ENCODE measurements around the gene MEI1. TPM values are rescaled to one million over a fixed set of nuclear protein-coding genes. Genes with fewer than 3 reads are reported as not detected.
A peak's percentile ranks its signal among the peaks of the same experiment; 100 is the strongest.
"Not testable (repeated sequence)": the region's sequence is repeated elsewhere in the genome, so short reads cannot be mapped to it uniquely, and the experiment has no call there.

Gene MEI1
- total RNA-seq, 1 experiment from 2014 or later = 2.6 TPM

DNA sequence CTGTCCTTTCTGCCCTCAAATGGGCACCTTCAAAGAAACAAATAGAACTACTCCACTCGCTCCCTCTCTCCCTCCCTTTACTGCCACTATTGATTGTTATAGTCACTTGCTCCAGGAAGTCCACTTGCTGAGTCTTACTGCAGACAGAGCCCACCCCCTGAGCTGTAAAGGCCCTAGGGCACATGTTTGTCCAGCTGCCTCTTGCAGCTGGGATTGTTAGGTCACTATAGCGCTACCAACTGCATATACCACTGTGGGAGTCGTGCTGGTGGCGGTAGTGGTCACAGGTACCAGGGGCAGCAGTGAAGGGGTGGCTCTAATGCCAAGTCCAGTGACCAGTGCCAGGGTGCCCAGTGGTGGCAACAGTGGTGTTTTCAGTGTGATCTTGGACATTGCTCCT is 129.2 kb downstream of the MEI1 start:
- in situ Hi-C loops (cut with HindIII; ENCODE audit: low pct_unique_long_range_greater_than_20kb, low sequenced_read_pairs) = no loop called here
- no peak for DNase-seq (ENCODE audit: low read depth)

DNA sequence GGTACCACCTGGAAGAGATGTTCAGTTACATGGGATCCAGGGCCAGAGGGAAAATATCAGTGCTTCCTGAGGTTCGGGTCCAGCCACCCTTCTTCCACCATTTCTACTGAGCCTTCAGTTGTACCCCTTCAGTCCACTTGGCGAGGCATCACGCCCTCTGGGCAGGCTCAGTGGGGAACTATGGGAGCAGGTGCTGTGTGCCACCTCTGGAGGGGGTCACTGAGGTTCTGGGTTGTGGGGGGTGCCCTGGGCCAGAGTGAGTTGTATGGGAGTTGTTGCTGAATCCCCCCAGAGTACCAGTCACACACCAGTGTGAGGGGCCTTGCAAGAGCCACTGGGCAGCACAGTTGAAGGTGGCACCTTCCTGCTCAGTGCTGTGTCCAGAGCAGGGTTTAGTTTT is 130.9 kb downstream of the MEI1 start:
- DNase-seq (ENCODE audit: low read depth) = no peak
- in situ Hi-C loops (cut with HindIII; ENCODE audit: low pct_unique_long_range_greater_than_20kb, low sequenced_read_pairs) = no loop called here

DNA sequence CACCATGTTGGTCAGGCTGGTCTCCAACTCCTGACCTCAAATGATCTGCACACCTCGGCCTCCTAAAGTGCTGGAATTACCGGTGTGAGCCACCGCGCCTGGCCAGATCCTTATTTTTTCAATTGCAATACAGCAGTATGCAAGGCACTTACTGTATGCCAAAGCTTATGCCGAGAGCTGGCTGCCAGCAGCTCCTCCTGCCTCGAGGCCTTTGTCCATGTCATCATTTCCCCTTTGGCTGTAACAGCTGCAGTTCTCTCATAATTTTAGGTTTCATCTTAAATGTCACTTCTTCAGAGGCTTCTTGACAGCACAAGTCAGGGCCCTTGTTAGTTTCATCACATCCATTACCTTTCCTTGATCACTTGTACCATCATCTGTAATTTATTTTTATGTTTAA is 132.1 kb downstream of the MEI1 start:
- in situ Hi-C loops (cut with HindIII; ENCODE audit: low pct_unique_long_range_greater_than_20kb, low sequenced_read_pairs) = no loop called here

DNA sequence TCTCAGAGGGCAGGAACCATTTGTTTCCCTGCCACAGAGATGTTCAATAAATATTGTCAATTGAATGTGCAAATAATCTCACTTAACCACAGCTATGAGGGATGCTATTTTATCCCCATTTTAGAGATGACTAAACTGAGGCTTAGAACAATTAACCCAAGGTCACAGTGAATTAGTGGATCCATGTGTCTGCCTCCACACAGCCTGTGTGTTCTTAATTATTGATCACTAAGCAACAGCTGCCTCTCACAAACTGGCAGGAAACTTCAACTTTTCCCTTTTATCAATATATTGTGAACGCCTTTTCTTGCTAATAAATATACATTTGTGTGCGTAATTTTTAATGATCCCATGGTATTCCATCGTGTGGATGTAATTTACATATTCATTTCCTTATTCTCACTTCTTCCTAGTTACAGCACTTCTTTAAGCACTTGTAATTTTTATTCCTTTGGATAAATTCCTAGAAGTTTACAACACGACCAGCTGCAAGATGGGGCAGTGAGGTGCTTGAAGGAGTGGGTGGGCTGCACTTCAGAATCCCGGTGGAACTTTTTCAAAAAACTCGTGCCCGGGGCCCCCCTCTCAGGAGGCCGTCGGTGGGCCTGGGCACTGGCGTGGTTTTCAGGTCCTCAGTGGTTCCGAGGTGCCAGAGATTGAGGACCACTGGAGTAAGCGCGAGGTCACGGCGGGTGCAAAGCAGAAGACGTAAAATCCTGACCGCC is 132.7 kb downstream of the MEI1 start:
- in situ Hi-C loops (cut with HindIII; ENCODE audit: low pct_unique_long_range_greater_than_20kb, low sequenced_read_pairs) = no loop called here
- no peak for DNase-seq (ENCODE audit: low read depth)

More for the DNA sequence above, 132.1 kb downstream of the MEI1 start:
- DNase-seq (ENCODE audit: low read depth) = no peak

DNA sequence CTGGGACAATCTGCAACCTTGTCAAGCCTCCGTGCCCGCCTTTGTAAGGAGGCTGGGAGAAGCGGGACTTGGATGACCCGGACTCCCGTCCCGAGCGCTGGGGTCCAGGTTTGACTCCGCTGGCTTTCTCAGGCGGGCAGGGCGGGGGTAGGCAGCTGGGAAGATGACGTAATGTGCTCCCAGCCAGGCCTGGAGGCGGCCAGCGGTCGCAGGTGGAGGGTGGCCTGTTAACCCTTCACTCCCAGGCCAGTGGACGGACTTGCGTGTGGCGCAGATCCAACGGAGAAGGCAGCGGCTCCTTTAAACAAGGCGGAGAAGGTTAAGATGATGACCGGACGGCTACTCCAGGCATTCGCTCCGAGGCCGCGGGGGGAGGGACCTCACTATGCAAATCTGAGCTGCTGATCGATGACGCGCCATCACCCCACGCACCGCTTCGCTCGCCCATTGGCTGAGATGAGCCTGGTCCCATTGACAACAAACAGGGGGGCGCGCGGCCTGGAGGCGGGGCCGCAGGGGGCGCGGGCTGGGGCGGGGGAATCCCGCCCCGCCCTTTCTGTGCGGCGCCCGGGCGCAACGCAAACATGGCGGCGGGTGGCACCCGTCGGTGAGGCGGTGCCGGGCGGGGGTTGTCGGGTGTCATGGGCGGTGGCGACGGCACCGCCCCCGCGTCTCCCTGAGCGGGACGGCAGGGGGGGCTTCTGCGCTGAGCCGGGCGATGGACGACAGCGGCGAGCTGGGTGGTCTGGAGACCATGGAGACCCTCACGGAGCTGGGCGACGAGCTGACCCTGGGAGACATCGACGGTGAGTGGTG is 133.5 kb downstream of the MEI1 start, which contains the start of gene SREBF2:
Gene SREBF2, plus strand, starts transcription at position 553 of the 816 bp plus-strand sequence. Its CDS starts 166 bp downstream, at position 719.
- in situ Hi-C loops (cut with HindIII; ENCODE audit: low pct_unique_long_range_greater_than_20kb, low sequenced_read_pairs) = no loop called here
- DNase-seq (ENCODE audit: low read depth) = peak; percentile 100

DNA sequence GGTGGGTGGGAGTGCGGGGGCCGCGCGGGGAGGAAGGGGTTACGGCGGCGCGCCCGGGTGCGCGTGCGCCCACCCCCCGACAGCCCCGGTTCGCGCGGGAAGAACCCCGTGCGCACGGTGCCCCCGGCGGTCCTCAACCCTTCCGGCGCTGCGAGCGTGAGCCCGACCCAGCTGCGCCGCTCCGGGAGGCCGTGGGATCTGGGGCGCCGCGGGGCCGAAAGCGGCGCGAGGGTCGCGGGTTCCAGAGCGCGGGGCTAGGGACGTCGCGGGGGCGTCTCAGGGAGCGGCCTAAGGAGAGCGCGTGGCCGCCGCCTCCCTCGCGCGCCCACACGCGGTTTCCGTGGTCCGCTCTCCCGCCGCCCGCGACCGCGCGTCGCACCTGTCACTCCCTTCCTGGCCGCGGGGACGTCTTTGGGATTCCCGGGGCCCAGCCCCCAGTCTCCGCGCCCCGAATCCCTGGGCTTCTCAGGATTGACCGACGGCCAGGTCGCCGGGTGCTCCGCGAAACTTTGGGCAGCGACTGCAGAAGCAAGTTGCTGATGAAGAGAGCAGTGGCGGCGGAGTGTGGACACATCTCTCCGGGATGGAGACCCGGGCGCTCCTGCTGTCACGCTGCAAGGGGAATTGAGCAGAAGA is 134.2 kb downstream of the MEI1 start:
- peak; percentile 56 for DNase-seq (ENCODE audit: low read depth)
- in situ Hi-C loops (cut with HindIII; ENCODE audit: low pct_unique_long_range_greater_than_20kb, low sequenced_read_pairs) = no loop called here

DNA sequence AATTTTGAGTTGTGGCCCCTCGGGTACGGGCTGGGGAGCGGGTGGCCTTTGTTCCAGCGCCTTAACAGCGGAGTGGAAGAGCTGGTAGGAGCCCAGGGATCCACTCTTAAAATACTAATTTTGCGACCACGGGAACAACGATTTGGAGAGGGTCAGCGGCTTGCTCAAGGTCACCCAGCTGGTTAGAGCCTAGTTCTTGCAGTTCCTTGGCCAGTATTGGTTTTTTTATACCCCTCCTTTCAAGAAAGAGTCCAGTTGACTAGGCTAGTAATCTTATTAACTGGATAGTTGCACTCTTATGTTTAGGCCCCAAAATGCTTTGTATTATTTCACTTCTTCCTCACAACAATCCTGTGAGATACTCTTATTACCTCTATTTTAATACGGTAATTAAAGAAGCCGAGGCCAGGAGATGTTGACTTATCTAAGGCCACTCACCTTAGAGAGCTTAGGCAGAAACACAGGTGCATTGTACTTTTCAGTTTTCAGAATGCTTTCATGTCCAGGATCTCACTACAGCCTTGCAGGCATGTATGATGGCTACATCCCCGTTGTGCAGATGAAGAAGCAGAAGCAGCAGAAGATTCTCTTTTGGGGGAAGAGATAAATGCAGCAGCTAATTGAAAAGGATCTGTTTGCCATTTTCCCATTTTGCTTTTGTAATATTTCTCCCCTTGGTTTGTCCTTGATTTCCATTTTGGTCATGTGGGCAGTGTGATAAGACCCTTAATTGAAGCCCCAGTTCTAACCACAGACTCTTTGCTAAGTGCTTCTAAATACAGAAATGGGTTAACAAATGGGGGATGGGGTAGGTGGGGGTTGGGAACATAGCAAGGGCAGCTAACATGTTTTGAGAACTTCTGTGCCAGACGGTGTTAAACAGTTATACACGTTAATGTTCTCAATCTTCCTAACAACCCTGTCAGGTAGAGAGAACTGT is 135.0 kb downstream of the MEI1 start:
- no peak for DNase-seq (ENCODE audit: low read depth)
- in situ Hi-C loops (cut with HindIII; ENCODE audit: low pct_unique_long_range_greater_than_20kb, low sequenced_read_pairs) = no loop called here

DNA sequence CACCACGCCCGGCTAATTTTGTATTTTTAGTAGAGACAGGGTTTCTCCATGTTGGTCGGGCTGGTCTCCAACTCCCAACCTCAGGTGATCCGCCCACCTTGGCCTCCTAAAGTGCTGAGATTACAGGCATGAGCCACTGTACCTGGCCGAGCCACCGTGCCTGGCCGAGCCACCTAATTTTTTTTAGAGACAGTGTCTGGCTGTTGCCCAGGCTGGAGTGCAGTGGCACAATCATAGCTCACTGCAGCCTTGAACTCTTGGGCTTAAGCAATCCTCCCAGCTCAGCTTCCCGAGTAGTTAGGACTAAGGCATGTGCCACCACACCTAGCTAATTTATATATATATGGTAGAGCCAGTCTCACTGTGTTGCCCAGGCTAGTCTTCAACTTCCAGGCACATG is 136.2 kb downstream of the MEI1 start:
- DNase-seq (ENCODE audit: low read depth); in situ Hi-C loops (cut with HindIII; ENCODE audit: low pct_unique_long_range_greater_than_20kb, low sequenced_read_pairs): not testable (repeated sequence)

DNA sequence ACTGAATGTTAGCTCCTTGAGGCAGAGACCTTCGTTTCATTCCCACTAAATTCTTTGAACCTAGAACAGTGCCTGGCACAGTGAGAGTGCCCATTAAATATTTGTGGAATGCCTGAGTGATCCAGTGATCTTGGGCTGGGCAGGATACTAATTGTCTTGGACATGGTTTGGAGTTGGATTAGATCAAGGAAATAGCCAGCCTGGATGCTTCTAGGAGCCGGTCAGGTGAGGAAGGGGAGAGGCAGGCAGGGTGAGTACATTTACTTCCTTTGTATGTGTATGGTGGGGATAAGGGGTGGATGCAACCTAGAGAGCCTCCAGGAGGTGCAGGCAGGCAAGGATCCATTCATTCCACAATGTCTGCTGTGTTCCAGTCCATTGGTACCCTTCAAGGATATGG is 137.2 kb downstream of the MEI1 start:
- in situ Hi-C loops (cut with HindIII; ENCODE audit: low pct_unique_long_range_greater_than_20kb, low sequenced_read_pairs) = no loop called here
- no peak for DNase-seq (ENCODE audit: low read depth)

DNA sequence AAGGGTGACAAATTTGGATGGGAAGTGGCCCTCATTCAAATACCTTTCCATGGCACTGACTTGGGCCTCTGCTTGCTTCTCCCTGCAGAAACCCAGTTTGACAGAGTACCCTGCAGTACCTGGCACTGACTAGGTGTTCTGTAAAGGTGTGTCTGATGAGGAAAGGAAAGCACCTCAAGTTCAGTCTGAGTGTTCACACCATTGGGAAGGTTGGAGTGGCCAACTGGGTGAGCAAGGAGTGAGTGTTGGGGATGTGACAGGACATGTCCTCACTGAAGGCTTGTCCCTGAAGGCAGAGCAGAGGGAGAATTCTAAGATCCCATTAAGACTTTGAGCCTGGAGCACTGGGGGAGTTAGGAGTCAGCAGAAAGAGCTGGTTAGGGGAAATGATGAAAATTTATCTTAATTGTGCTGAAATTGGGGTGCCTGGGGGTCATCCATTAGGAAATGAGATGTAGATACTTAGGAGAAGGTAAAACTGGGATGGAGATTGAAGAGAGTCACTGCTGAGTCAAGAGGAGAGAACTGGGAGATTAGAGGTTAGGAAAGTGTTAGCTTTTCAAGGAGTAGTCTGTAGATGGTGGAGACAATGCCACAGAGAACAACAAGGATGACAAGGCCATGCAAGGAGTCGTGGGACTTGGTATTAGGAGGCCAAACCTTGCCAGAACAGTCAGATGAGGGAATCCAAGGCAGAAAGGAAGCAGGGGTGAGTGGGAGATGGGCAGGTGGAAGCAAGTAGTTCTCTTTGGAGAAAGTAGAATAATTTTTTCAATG is 139.7 kb downstream of the MEI1 start:
- in situ Hi-C loops (cut with HindIII; ENCODE audit: low pct_unique_long_range_greater_than_20kb, low sequenced_read_pairs) = no loop called here

DNA sequence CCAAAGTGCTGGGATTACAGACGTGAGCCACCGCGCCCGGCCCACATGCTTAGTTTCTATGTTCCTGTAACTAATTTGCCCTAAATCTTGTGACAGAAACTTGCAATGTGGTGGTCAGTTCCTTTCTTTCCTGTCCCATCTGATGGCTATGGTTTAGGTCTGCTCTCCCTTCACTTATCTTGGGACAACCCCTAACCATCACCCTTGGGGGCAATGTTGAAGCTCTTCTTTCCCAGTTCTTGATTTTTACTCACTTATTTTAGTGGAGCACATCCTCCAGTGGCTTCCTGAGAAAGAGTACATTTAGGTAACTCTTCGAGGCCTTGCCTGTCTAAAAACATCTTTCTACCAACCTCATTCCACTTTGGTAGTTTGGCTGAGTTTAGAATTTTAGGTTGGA is 140.9 kb downstream of the MEI1 start:
- DNase-seq (ENCODE audit: low read depth) = no peak
- in situ Hi-C loops (cut with HindIII; ENCODE audit: low pct_unique_long_range_greater_than_20kb, low sequenced_read_pairs) = no loop called here

More for the DNA sequence above, 139.7 kb downstream of the MEI1 start:
- DNase-seq (ENCODE audit: low read depth) = no peak

DNA sequence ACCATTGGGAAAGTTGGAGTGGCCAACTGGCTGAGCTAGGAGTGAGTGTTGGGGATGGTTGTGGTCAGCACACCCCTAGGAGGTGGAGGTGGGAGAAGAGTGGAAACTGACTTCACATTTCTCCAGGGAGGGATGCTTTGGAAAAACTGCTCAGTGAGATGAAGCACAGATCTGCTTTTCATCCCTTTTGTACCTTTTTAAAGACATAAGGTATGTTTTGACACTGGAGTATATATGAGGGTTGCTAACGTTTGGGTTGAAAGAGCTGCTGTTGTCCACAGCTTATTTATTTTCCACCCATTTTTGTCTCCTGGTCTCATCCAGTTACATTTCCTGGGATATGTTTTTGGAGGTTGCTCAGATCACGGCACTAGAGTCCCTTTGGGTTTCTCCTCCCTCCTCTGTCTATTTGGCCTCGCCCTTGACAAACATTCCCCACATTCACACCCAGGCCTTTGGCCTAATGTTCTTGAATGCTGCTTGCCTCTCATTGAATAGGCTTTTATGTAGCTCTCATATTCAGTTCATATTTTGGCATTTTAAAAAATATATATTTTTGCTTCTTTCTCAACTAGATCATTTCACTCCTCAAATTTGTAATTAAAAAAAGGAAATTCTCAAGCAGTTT is 141.9 kb downstream of the MEI1 start:
- DNase-seq (ENCODE audit: low read depth) = no peak
- in situ Hi-C loops (cut with HindIII; ENCODE audit: low pct_unique_long_range_greater_than_20kb, low sequenced_read_pairs) = no loop called here

DNA sequence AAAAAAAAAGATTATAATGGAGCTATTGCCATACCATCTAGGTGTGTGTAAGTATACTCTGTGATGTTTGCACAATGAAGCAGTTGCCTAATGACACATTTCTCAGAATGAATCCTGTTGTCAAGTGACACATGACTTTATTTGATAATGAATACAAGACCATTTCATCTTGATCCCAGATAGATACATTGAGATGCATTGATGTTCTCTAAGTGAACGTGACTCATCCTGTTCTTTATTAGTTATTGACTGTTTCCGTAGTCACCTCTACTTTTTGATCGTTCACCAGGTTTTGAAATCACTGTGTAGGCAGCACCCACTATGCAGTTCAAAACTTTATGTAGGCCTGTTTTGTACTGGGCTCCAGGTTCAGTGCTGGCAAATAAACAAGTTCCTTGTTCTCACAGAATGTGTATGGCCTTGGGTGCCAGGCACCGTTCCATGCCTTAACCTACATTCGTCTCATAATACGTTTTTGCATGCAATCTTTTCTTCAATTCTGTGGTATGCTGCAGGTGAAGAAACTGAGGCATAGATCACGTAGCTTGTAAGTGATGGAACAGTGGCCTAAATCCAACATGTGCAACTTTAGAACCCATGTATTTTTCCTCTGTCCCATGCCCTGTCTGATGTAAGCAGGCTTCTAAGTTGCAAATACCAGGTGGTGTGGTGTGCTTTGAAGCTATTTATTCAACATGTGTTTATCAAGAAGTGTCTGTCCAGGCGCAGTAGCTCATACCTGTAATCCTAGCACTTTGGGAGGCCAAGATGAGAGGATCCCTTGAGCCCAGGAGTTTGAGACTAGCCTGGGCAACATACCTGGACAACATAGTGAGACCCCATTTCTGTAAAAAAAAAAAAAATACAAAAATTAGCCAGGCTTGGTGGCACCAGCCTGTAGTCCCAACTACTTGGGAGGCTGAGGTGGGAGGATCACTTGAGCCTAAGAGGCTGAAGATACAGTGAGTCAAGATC is 144.0 kb downstream of the MEI1 start:
- no peak for DNase-seq (ENCODE audit: low read depth)
- in situ Hi-C loops (cut with HindIII; ENCODE audit: low pct_unique_long_range_greater_than_20kb, low sequenced_read_pairs) = no loop called here

DNA sequence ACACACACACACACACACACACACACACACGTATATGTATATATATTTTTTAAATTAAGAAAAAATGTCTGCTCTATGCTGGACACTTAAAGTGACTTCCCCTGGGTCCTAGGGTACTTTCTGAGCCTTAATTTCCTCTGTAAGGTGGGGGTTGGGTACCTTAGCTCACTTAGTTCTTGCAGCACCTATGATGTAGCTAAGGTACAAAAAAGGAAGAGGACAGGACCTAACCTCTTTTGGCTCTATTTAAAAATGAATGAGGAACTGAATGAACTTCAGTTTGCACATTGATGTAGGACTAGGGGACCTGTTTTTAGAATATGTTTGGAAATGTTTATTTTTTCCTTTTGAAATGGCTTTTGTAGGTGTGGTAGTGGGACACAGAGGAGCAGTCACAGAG is 144.7 kb downstream of the MEI1 start:
- no peak for DNase-seq (ENCODE audit: low read depth)
- in situ Hi-C loops (cut with HindIII; ENCODE audit: low pct_unique_long_range_greater_than_20kb, low sequenced_read_pairs) = no loop called here

DNA sequence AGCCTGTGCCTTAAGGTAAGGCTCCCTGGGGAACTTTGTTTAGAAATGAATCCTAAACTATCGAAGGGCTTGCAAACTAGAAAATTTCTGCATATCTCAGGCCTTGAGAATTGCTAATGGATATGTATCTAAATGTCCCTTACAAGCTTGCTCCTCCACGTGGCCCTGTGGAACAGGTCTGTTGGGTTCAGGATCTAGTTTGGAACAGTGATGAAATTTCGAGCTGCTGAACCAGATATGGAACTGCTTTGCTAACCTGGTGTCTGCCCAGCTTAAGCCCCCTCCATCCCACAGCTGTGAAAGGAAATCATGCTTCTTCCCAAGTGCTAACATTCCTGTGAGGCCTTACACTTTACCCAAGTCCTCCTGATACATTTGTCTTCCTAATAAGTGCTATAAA is 145.2 kb downstream of the MEI1 start:
- in situ Hi-C loops (cut with HindIII; ENCODE audit: low pct_unique_long_range_greater_than_20kb, low sequenced_read_pairs) = no loop called here
- no peak for DNase-seq (ENCODE audit: low read depth)

All from Caki2 (cell line).